DND-41 (cell line): ENCODE data around the gene PTPN3.

Source experiments
- ATAC-seq: fragments of 200-7000 bp; cut with Tn5 transposase; 3 replicates; pipeline ENCODE4 v1.9.1; 2021; ENCODE audit warnings: low read depth; ENCODE audit not compliant: insufficient read depth
- DNase-seq: peaks from one replicate; pipeline ENCODE4 v3.0.0-alpha.2; 2020
- H2AFZ ChIP-seq: 2 replicates; pipeline ENCODE4 v1.6.0; 2012; ENCODE audit warnings: low read depth, low read length
- H3K27ac ChIP-seq: 2 replicates; pipeline ENCODE4 v1.5.1; 2012; ENCODE audit warnings: low read length, inconsistent platforms
- H3K27me3 ChIP-seq: fragments of 200-600 bp; sonication (generic); 2 replicates; pipeline ENCODE4 v1.6.0; 2012; ENCODE audit warnings: low read length, mild to moderate bottlenecking, inconsistent platforms; ENCODE audit not compliant: insufficient read depth, poor library complexity
- H3K36me3 ChIP-seq: 2 replicates; pipeline ENCODE4 v1.5.1; 2012; ENCODE audit warnings: low read length, inconsistent platforms; ENCODE audit not compliant: insufficient read depth
- H3K4me1 ChIP-seq: 2 replicates; pipeline ENCODE4 v1.5.1; 2012; ENCODE audit warnings: mild to moderate bottlenecking, low read length; ENCODE audit not compliant: insufficient read depth
- H3K4me2 ChIP-seq: 2 replicates; pipeline ENCODE4 v1.6.0; 2012; ENCODE audit warnings: mild to moderate bottlenecking, moderate library complexity, low read length, inconsistent platforms; ENCODE audit not compliant: insufficient read depth
- H3K4me3 ChIP-seq, 2 experiments: fragments of 200-600 bp in 1 of 2; shearing (Covaris generic) in 1 of 2; 2 replicates each; pipeline ENCODE4 v1.5.1; 2012 to 2016; ENCODE audit warnings: inconsistent platforms in 2 of 2, low read length in 2 of 2, mild to moderate bottlenecking in 2 of 2, low read depth in 1 of 2, moderate library complexity in 1 of 2
- H3K79me2 ChIP-seq: 2 replicates; pipeline ENCODE4 v1.6.0; 2012; ENCODE audit warnings: low read length, inconsistent platforms; ENCODE audit not compliant: insufficient read depth
- H3K9ac ChIP-seq: 2 replicates; pipeline ENCODE4 v1.6.0; 2012; ENCODE audit warnings: low read depth, mild to moderate bottlenecking, inconsistent platforms, low read length, moderate library complexity
- H3K9me3 ChIP-seq: 2 replicates; pipeline ENCODE4 v1.5.1; 2012; ENCODE audit warnings: low read length, moderate library complexity, mild to moderate bottlenecking, inconsistent platforms; ENCODE audit not compliant: insufficient read depth, severe bottlenecking
- H4K20me1 ChIP-seq: 2 replicates; pipeline ENCODE4 v1.6.0; 2012; ENCODE audit warnings: low read length; ENCODE audit not compliant: insufficient read depth
- CTCF ChIP-seq: IDR thresholded peaks from 2 replicates; pipeline ENCODE4 v1.5.1; 2012; ENCODE audit warnings: borderline replicate concordance, low read length, moderate library complexity, mild to moderate bottlenecking; ENCODE audit not compliant: poor library complexity, severe bottlenecking; ENCODE audit errors: extremely low read depth
- EZH2 ChIP-seq: IDR thresholded peaks from 3 replicates; pipeline ENCODE4 v1.6.1; 2012; ENCODE audit warnings: borderline replicate concordance, low read depth, mild to moderate bottlenecking, moderate library complexity, low read length, inconsistent platforms; ENCODE audit not compliant: severe bottlenecking

PTPN3 gene

DNA sequence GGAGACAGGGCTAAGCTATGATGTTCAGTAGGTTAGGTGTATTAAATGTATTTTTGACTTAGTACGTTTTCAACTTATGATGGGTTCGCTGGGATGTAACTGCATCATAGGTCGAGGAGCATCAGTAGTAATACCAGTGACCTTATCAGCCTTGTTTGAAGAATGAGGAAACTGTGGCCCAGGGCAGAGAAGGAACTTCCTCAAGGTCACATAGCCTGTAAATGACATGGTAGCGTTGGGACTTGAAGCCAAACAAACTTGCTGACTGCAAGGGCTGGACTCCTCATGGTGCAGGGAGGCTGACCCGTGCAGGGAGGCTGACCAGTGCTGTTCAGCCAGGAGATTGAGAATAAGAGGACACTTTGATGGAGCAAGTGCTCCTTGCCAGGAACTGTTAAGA is 21.3 kb upstream of the PTPN3 start:
- Histone ChIP-seq H3K4me3 (no peak overlapping the region), H4K20me1 (no peaks in the 10 kb centered on the region), H3K4me2 (no peak overlapping the region), H3K9me3 (no peaks in the 10 kb centered on the region), H3K9ac (no peak overlapping the region), H2AFZ (no peak overlapping the region), H3K79me2 (no peaks in the 10 kb centered on the region), H3K36me3 (no peaks in the 10 kb centered on the region), H3K27me3 (no peaks in the 10 kb centered on the region), H3K4me1 (no peaks in the 10 kb centered on the region), H3K27ac (no peak overlapping the region)
- DNase-seq (no peak), ATAC-seq (no peak)
- TF ChIP-seq EZH2 (no peak), CTCF (no peak)

DNA sequence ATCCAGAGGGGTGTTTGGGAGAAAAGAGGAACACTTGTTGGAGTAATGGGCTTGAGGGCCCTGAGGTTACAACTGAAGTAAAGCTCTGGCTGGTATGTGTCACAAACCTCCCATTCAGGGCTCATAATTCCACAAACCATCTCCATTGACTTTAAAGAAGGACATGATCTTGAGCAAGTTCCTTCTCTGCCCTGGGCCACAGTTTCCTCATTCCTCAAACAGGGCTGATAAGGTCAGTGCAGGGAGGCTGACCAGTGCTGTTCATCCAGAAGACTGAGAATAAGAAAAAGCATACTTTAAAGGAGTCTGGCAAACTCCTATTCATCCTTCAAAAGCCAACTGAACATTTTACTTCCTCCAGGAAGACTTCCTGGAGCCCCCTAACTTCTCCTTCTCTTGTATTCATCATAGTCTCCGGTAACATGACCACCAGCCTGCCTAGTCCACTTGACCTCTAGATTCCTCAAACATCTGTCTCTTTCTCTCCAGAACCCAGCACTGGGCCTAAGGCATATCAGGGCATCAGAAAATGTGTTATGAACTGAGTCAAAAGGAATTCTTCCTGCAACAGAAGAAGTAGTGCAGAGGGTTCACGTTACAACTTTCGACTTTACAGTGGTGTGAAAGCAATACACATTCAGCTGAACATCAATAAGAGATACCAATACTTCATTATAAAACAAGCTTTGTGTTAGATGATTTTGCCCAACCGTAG is 20.7 kb upstream of the PTPN3 start:
- no peaks in the 10 kb centered on the region for H3K4me1 ChIP-seq
- H3K79me2 ChIP-seq: no peaks in the 10 kb centered on the region
- H3K9me3 ChIP-seq: no peaks in the 10 kb centered on the region
- ATAC-seq (no peak), DNase-seq (no peak)
- no peak for TF ChIP-seq CTCF
- TF ChIP-seq EZH2: no peak
- no peaks in the 10 kb centered on the region for H3K27me3 ChIP-seq
- no peak overlapping the region for H2AFZ ChIP-seq
- no peak overlapping the region for H3K27ac ChIP-seq
- H3K36me3 ChIP-seq: no peaks in the 10 kb centered on the region
- no peaks in the 10 kb centered on the region for H4K20me1 ChIP-seq
- no peak overlapping the region for H3K4me2 ChIP-seq
- no peak overlapping the region for H3K4me3 ChIP-seq
- H3K9ac ChIP-seq: no peak overlapping the region

DNA sequence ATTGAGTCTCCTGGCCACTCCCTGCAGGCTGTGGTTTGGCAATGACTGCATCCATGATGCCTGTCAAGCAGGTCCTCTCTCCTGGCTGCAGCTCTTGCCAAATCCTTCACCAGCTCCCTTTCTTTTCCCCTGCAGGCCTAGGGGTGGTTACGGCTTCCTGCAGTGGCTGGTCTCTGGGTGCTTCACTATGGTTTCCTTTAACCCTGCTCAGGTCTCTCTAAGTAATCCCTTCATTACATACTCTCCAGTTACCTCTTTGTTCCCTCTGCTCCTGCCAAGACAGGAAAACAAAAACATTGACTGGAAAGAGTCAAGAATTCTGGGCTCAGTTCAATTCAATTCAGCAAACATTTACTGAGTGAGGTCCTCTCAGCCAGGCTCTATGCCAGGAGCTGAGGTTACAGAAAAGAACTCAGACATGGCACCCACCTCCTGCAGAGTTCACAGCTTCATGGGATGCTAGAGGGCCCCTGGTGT is 19.8 kb upstream of the PTPN3 start:
- Histone ChIP-seq H4K20me1 (no peaks in the 10 kb centered on the region), H3K27me3 (no peaks in the 10 kb centered on the region), H3K4me2 (no peak overlapping the region), H3K27ac (no peak overlapping the region), H3K79me2 (no peaks in the 10 kb centered on the region), H2AFZ (no peak overlapping the region), H3K4me1 (no peaks in the 10 kb centered on the region), H3K4me3 (no peak overlapping the region), H3K9me3 (no peaks in the 10 kb centered on the region), H3K36me3 (no peaks in the 10 kb centered on the region), H3K9ac (no peak overlapping the region)
- no peak for TF ChIP-seq CTCF
- DNase-seq: no peak
- no peak for ATAC-seq

DNA sequence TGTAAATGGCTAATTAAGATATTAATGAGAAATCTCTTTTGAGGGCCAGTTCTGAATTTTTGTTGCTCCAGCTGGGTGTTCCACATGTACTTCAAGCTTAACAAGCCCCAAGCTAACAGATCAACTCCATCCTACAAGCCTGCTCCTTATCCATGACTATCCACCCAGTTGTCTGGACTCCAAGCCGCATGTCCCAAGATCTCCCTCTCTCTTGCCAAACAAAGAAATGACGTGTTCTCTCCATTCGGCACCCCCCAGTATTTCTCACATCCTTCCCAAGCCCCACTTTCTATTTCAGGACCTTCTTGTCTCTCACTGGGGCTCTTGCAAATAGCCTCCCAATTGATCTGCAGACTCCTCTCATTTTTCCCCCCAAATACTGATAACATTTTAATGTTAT is 15.8 kb upstream of the PTPN3 start:
- no peak overlapping the region for H3K4me2 ChIP-seq
- no peaks in the 10 kb centered on the region for H3K79me2 ChIP-seq
- no peaks in the 10 kb centered on the region for H3K9me3 ChIP-seq
- H3K4me1 ChIP-seq: no peaks in the 10 kb centered on the region
- no peaks in the 10 kb centered on the region for H3K36me3 ChIP-seq
- H3K9ac ChIP-seq: no peak overlapping the region
- H4K20me1 ChIP-seq: no peaks in the 10 kb centered on the region
- TF ChIP-seq CTCF (no peak), EZH2 (no peak)
- ATAC-seq (no peak), DNase-seq (no peak)
- H3K4me3 ChIP-seq: no peak overlapping the region
- no peak overlapping the region for H3K27ac ChIP-seq
- H3K27me3 ChIP-seq: no peaks in the 10 kb centered on the region
- H2AFZ ChIP-seq: no peak overlapping the region
